HK-2 (cell line): ENCODE results near the gene HMCN1.
A peak's percentile ranks its signal among the peaks of the same experiment; 100 is the strongest.

Experiments used
- DNase-seq: peaks from one replicate; pipeline ENCODE4 v3.0.0-alpha.2; 2018; ENCODE audit not compliant: unreplicated experiment

The HMCN1 gene

GRCh38 chr1:186030453-186030852 is 296.3 kb downstream of the HMCN1 start:
- no peak for DNase-seq

GRCh38 chr1:186033847-186034271 is 299.7 kb downstream of the HMCN1 start:
- DNase-seq = no peak

GRCh38 chr1:186042230-186042629 is 308.0 kb downstream of the HMCN1 start:
- no peak for DNase-seq

GRCh38 chr1:186043296-186043695 is 309.1 kb downstream of the HMCN1 start:
- no peak for DNase-seq

GRCh38 chr1:186044079-186044685 is 310.0 kb downstream of the HMCN1 start:
- no peak for DNase-seq

- DNase-seq = no peak
These were observed 312.4 kb downstream of the HMCN1 start for GRCh38 chr1:186046437-186047211.

- DNase-seq = no peak
These were observed 316.2 kb downstream of the HMCN1 start for GRCh38 chr1:186050360-186050759.

GRCh38 chr1:186054003-186054402 is 319.8 kb downstream of the HMCN1 start:
- no peak for DNase-seq

GRCh38 chr1:186054932-186055331 is 320.7 kb downstream of the HMCN1 start:
- no peak for DNase-seq

- no peak for DNase-seq
These were observed 321.7 kb downstream of the HMCN1 start for GRCh38 chr1:186055846-186056245.

- DNase-seq = no peak
These were observed 322.9 kb downstream of the HMCN1 start for GRCh38 chr1:186057086-186057485.

GRCh38 chr1:186059311-186059710 is 325.1 kb downstream of the HMCN1 start:
- no peak for DNase-seq

GRCh38 chr1:186059752-186060151 is 325.6 kb downstream of the HMCN1 start:
- DNase-seq = no peak

GRCh38 chr1:186060226-186060625 is 326.0 kb downstream of the HMCN1 start:
- DNase-seq = no peak

GRCh38 chr1:186063091-186063657 is 329.0 kb downstream of the HMCN1 start:
- DNase-seq = no peak

GRCh38 chr1:186066411-186066810 is 332.2 kb downstream of the HMCN1 start:
- DNase-seq = no peak

GRCh38 chr1:186073697-186074096 is 339.5 kb downstream of the HMCN1 start:
- DNase-seq = no peak

- DNase-seq = no peak
These were observed 341.8 kb downstream of the HMCN1 start for GRCh38 chr1:186076006-186076405.

GRCh38 chr1:186078245-186078644 is 344.1 kb downstream of the HMCN1 start:
- DNase-seq = no peak

- no peak for DNase-seq
These were observed 345.0 kb downstream of the HMCN1 start for GRCh38 chr1:186079084-186079684.

GRCh38 chr1:186082235-186082937 is 348.2 kb downstream of the HMCN1 start:
- peak; percentile 87 for DNase-seq

- DNase-seq = no peak
These were observed 352.4 kb downstream of the HMCN1 start for GRCh38 chr1:186086583-186086982.
